DMS53 treated with DMSO at 0.1 percent for 48 hours (cell line): ENCODE data around the gene STIMATE.

Source experiments
- DNase-seq: peaks from one replicate; lab custom pipeline; 2025; ENCODE audit not compliant: unreplicated experiment; lab: John Stamatoyannopoulos, UW

The STIMATE gene

DNA sequence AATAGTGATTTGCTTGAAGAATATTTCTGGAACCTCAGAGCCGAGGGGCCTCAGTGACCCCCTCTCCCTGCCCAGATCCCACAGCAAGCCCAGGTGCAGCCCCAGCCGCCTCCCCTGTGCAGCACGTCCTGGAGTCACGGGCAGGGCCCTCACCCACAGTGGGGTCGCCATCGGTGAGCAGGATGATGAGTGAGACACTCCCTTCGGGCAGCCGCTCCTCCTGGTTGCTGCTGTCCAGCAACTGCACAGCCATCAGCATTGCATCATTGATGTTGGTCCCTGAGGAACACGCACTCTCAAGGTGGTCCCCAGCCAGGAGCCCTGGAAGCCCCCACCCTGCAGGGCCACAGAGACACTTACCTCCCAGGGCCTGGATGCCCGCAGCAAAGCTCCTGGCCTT is 73.3 kb downstream of the STIMATE start:
- no peak for DNase-seq

DNA sequence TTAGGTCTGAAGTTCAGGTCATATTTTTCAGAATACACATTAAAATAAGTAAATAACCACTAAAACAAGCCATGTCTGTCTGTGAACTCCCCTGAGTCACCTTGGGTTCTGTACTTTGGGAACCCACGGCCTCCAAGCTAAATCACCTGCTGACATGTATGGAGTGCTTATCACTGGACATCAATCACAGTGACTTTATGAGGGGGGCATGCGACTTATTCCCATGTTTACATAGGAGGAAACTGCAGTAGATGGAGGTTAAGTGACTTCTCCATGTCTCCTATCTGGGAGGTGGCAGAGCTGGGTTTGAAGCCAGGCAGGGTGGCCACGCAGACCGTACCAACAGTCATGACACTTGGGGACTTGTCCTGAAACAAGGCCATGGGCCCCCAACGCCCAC is 75.0 kb downstream of the STIMATE start:
- no peak for DNase-seq

DNA sequence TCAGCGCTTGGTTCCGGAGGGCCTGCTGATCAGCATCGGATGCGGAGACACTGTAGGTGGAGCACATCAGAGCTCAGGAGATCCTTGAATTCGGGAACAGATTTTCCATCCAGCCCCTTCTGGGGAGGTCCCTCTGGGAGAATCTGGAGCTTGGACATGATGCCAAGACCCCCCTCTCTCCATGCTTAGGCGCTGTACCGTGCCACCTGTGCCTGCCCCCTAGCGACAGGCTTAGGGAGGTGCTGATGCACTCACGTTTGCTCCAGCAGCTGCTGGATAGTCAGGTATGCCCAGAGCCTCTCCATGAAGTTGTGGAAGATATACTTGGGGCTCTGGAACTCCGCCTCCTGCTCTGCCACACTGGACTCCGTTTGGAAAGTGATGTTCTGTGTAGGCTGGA is 76.6 kb downstream of the STIMATE start:
- no peak for DNase-seq

DNA sequence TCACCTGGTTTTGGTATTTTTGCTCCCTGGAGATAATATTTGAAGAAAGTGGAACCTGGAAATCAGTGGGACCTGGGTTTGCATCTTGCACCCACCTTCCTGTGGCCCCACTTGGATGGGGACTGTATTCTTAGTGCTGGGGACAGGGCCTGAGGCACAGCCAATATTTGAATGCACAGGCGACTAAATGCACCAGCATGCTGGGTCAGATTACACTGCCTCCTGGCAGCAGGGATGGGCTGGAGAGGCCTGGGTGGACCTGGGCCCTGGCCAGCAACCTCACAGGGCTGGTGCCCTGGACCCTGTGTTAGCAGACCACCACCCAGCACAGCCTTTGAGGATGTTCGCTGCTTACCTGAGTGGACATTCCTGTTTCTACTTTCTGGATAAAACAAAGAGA is 77.4 kb downstream of the STIMATE start:
- DNase-seq: no peak

DNA sequence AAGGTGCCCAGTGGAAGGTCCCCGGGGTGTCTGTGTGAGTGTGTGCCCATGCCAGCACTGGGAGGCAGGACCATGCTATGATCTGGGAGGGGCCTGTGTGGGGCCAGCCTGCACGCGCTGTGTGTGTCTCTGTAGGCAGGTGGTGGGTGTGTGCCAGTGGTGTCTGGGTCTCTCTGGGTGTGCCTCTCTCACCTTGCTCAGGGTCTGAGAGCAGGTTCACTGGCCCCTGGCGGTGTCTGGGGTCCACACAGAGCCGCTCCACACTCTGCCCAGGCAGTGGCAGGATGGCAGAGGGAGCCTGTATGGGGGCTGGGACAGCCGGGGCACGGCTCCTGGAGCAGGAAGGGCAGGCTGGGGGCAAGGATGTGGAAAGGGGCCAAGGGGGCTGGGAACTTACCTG is 79.5 kb downstream of the STIMATE start:
- DNase-seq: no peak

DNA sequence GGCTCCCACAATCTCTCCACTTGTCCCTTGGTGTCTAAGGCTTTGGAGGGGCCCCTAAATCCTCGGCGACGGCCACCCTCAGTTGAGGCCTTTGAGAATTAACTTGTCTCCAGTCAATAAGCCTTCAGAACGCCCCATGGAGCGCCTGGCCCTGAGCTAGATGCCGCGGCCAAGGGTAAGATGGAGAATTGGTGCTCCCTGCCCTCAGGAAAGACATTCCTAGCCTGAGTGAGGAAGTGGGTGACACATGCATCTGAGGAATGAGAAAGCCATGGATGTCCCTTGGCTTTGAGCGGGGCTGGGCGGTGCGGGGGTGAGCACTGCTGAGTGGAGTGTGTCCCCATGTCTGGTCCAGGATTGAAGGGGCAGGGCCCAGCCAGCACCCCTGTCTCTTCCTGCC is 80.1 kb downstream of the STIMATE start:
- no peak for DNase-seq

DNA sequence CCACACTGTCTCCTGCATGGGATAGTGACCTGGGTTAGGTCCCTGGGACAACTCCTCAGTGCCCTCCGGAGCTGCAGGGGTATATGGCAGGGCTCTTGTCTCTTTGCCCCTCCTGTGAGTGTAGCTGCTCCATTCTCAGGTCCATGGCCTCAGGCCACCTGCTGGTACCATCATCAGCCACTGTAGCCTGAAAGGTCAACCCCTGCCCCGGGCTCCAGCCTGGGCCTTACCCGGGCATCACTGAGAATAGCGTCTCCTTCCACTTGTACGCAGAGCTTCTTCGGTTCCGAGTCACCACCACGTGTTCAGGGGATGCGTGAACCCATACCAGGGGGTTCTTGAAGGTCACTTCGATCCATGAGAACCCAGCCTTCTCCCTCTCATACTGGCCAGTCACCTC is 80.7 kb downstream of the STIMATE start:
- DNase-seq: no peak

DNA sequence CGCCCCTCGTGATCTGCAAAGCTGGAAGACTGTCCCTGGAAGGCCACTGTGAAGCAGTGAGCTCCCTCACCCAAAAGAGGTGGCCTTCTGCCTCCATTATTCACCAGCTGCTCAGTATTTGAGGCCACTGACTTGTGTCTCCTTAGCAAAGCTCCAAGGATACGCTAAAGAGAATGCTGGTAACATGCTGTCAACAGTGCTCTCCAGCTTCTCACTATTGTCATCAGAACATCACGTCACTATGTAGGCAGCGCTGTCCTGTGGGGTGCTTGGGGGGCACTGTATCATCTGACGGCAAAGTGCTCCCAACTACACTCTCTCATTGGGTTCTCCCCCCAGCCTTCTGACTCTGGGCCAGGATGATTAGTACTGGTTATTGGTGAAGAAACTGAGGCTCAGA is 81.1 kb downstream of the STIMATE start:
- no peak for DNase-seq

DNA sequence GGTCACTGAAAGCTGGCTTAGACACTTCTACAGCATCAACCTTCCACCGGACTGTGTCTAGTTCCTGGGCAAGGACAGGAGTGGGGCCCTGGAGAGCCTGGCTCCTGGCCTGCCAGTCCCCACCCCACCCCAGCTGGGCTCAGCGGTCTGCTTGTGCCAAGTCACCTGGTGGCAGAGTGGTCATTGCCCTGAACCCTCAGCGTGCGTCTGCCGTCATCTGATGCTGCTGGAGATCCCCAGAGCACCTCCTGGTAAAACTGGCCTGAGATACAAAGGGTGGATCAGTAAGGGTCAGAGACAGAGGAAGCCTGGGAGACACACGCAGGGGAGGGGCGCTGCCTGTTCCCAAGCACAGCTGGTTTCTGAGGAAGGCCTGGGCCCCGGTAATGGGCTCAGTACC is 83.5 kb downstream of the STIMATE start:
- no peak for DNase-seq

DNA sequence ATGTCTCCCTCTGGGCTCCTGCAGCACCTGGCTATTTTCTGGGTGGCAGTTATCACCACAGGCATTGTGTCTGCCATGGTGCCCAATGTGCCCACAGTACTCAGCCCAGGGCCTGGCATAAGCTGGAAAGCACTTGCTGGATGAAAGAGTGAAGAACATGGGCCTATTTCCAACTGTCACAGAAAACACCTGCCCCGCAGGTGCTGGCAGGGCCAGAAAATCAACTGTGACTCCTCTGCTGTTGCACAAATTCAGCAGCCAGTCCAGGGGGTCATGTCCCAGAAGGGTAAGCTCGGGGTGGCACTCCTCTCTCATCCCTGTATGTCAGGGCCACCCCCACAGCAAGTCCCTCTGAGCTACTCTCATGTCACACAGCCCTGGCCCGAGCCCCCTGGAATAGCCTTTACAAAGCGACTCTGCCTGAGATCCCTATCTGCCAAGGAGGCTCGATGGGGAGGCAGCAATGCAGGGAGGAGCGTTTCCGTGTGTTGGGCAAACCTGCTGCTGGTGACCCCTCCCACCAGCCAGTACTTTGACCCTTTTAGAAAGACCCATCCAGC is 85.8 kb downstream of the STIMATE start:
- DNase-seq: no peak

DNA sequence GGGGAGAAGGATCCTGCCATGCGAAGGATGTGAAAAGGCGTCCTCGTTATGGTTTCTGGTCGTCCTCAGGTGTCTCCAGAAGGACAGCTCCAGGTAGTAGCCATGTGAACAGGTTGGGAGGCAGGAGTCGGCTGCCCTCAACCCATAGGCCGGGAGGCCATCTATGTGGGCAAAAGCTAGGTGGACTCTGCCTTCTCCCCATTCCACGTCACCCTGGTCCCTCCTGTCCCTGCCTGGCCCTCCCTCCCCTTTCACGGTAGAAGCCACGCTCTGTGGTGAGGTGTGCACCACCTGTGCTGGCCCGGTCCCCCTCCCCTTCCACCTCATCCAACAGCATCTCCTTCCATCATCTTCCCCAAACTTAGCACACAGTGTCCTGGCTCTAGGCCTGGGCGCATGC is 86.4 kb downstream of the STIMATE start:
- DNase-seq: no peak

DNA sequence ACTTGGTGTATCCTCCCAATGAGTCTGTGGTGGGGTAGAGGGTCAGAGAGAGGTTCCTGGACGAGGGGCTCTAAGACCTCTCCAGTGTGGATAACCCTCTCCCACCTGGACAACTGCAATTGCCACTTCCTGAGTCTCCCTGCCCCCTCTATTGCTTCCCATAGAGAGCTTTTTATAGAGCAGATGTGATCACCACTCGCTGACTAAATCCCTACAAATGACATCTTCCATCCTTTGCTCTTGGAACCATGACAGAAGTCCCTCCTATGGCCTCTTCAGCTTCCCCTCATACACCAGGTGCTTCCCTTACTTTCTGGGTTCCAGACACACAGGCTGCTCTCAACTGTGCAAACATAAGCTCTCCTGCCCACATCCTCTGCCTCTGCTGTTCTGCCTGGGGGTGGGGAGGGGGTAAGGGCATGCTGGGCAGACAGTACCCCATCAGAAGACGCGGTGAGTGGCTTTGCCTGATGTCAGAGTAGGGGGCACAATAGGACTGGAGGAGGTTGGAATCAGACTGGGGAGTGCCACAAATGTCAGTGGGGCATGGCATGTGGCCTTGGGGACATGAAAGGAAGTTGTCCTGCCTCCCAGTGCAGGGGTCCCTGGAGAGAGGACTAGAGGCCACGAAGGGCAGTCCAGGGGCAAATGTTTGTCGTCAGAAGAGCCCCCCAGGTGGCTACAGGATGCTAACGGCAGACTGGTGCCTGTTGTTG is 87.5 kb downstream of the STIMATE start:
- DNase-seq: no peak

DNA sequence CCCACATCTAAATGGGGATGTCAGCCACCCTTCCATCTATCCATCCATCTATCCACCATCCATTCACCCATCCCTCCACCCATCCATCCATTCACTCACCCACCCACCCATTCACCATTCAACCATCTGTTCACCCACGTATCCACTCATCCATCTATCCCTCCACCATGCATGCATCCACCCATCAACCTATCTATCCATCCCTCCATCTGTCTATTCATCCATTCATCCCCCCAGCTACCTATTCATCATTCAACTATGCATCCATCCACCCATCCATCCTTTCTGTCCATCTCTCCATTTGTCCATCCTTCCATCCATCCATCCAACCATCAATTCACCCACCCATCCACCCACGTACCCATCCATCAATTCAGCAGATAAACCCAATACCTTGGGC is 88.2 kb downstream of the STIMATE start:
- DNase-seq: no peak

DNA sequence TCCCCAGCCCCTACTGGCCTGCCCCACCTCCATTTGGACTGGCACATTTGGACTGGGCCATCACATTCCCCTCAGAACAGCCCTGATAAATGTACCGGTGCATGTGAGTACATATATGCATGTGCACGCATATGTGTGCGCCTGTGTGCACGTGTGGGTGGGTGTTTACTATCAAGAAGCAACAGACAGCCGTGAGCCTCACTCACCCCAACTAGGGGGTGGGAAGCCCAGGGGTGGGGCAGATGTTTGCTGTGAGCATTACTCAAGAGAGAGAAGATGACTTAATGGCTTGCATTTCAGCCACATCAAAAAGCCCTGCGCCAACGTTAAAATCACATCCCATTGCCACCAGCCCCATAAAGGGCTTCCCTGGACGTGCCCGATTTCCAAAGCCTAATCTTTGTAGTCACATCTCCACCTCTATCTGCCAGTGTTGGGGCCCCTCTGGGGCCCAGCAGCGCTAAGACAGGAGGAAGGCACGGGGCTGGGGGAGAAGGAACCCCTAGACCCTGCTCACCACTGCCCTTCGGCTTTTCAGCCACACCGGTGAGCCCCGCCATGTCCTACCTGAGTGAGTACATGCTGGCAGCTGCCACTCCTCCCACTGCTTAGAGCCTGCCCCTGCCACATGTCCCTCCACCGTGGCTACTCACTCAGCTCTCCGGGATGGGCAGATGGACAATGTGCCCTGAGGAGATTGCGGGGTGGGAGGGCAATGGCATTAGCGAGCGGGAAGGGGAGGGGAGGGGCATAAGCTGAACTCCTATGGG is 91.9 kb downstream of the STIMATE start:
- no peak for DNase-seq

DNA sequence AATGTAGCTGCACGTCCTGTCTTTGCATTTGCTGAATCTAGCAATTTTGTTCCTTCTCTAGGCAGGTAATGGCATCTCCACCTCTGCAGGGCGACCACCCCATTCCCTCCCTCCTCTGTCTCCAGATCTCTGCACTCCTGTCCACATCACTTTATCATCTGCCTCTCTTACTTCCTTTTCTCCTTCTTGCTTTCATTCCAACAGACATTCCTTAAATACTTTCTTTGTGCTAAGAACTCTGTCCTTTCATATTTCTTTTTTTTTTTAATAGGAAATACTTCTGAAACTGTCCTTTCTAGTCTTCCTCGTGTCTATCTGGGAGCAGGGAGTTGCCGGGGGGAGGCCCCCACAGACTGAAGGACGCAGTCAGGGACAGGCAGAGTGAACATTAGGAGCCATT is 95.5 kb downstream of the STIMATE start:
- DNase-seq: no peak

DNA sequence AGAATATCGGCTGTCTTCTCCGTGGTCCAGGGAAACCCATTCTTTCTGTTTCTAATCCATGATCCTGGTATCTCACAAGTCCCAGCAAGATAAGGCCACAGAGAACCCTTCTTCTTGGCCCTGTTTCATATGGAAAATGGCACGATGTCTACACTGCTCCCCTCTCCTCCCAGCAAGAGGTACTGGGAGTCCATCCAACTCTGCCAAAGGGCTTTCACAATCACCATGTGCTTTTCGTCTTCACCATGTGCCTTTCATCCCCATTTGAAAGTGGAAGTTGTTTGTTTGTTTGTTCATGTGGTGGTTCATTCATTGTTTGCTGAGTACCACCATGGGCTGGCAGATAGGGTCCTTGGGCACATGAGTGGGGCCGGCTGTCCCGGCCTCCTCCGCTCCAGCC is 97.3 kb downstream of the STIMATE start:
- DNase-seq: no peak

DNA sequence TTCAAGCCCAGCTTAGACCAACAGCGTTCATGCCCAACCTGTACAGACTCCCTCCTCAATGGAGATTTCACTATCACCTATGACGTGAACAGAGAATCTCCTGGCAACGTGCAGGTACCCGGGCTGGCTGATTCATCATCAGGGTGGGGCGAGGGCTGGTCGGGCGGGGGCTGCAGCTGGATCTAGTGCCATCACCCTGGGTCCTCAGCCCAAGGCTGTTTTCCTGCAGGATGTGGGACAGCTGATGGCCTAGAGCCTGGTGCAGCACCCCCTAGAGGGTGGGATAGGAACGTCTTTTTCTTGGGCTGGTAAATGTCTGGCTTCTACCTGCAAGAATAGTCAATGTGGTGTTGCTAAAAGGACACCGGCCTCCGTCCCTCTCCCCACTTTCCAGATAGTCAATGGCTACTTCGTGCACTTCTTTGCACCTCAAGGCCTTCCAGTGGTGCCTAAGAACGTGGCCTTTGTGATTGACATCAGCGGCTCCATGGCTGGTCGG is 98.3 kb downstream of the STIMATE start:
- DNase-seq: no peak

DNA sequence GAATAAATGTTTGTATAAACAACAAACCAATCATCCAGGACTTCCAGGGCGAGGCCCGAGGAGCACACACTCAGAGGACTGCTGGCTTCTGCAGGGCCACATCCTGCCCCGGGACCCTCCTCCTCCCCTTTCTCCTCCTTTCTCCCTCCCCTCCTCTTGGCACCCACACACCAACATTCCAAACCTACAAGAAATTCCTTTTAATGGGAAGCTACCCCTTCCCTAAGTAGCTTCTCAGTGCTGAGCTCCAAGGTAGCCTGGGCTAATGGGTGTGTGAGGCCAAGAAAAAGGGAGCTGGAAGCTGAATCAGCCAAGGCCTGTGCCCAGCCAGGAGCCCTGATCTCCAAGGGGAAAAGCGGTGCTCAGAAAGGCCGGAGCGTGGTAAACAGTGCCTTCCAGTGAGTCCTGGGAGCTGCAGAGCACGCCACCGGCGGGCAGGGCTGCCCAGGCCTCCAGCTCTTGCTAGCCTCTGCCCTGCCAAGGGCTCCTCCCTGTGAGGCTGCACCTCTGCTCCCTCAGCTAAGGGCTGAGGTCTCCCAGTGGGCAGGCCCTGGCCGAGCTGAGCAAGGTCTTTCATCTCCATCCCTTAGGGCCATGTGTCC is 98.9 kb downstream of the STIMATE start:
- no peak for DNase-seq

DNA sequence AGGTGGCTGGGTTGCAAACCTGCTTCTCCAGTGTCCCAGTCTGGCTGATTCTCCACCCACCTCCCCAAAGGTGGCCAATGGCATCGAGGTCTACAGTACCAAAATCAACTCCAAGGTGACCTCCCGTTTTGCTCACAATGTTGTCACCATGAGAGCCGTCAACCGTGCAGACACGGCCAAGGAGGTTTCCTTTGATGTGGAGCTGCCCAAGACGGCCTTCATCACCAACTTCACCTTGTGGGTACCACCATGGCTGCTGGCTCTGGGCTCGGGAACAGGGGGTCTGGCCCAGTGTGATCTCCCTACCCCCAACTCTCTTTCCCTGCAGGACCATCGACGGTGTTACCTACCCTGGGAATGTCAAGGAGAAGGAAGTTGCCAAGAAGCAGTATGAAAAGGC is 100.9 kb downstream of the STIMATE start:
- DNase-seq: no peak

DNA sequence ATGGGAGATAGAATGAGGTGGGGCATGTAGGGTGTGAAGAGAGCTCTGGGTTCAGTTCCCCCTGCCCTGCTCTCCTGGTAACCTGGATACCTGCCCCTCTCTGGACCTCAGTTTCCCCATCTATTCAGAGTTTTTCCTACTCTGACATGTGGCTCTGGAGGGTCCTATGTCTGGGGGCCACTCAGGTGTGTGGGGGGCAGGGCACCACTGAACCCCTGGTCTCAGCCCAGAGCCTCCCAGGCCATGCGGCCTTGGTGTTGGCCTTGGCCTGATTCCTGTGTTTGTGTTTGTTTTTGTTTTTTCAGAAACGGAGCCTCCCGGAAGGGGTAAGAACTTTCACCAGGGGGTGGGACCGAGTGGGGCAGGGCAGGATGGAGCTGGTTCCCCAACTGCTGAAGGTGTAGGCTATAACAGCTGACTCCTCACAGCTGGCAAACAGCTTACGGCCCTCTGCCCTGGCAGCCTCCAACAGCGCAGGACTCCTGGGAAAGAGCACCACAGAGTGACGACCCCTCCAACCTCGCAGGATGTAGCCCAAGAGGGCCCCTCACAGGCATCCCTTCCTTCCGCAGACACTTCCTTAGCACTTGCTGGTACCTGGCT is 101.9 kb downstream of the STIMATE start:
- DNase-seq: no peak

DNA sequence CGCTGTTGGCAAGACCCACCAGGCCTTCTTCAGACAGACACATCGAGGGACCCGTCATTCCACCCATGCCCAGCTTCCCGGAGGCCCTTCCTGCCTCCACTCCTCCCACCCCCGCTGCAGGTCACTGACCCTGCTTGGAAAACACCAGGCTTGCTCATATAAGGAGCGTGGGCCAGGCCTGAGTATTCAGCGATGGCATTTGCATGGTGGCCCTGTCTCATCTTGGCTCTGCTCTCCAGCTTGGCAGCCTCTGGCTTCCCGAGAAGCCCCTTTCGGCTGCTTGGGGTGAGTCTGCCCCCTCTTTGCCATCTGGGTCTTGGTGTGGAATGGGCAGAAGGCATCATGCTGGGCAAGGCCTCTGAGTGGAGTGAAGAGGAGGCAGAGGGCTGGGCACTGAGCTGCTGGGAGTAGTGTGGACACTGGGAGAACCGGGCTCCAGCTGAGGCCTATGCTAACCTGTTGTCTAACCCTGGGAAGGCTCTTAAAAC is 102.7 kb downstream of the STIMATE start, which contains the start of gene ITIH3:
ITIH3 (plus strand) TSS at position 185 of the 488 bp plus-strand sequence; CDS start at position 193, 8 bp downstream.
- no peak for DNase-seq
